Transverse colon (tissue), 4 donors: ENCODE measurements around the gene ANP32E. TPM values are rescaled to one million over a fixed set of nuclear protein-coding genes. Genes with fewer than 3 reads are reported as not detected.

Experiments used
- DNase-seq: peaks from one replicate; pipeline ENCODE4 v3.0.0-alpha.2; 2019
- H3K27ac ChIP-seq, 4 donors: fragments of 200-600 bp; sonication (generic); 2 replicates each; pipeline ENCODE4 v1.5.1; 2016 to 2018; ENCODE audit warnings: inconsistent platforms in 4 of 4
- H3K27me3 ChIP-seq: fragments of 200-600 bp; sonication (generic); 2 replicates; pipeline ENCODE4 v1.5.1; 2017; ENCODE audit warnings: inconsistent platforms
- H3K36me3 ChIP-seq, 4 donors: fragments of 200-600 bp; sonication (generic); 2 replicates each; pipeline ENCODE4 v1.5.1; 2017 to 2019; ENCODE audit warnings: inconsistent platforms in 4 of 4
- H3K4me1 ChIP-seq, 4 donors: fragments of 200-600 bp; sonication (generic); 2 replicates each; pipeline ENCODE4 v1.5.1; 2017 to 2020; ENCODE audit warnings: inconsistent platforms in 4 of 4
- H3K4me3 ChIP-seq, 4 donors: fragments of 200-600 bp; sonication (generic); 1 replicate in 1 of 4; 2 replicates in 3 of 4; pipeline versions ENCODE4 v1.5.1 to v1.6.1; 2017 to 2019; ENCODE audit warnings: inconsistent platforms in 4 of 4
- H3K9me3 ChIP-seq, 2 donors: fragments of 200-600 bp; sonication (generic); 2 replicates each; pipeline ENCODE4 v1.5.1; 2017 to 2019; ENCODE audit warnings: inconsistent platforms in 2 of 2
- EP300 ChIP-seq: sonication (generic); formaldehyde crosslinking; IDR thresholded peaks from one replicate; pipeline ENCODE4 v1.6.1; 2017; ENCODE audit warnings: antibody characterized with exemption, low read depth
- POLR2A ChIP-seq: fragments of 450-650 bp; IDR thresholded peaks from one replicate; pipeline ENCODE4 v1.6.1; 2016; ENCODE audit warnings: antibody characterized with exemption, mild to moderate bottlenecking, moderate library complexity
- POLR2AphosphoS5 ChIP-seq, 3 donors: sonication (generic); formaldehyde crosslinking; IDR thresholded peaks; one replicate each; pipeline ENCODE4 v1.6.1; 2016; ENCODE audit warnings: antibody characterized with exemption in 3 of 3
- WGBS, 2 donors: methylation state at CpG; one replicate each; pipeline ENCODE4 v1.1.5; 2018; ENCODE audit warnings: low coverage in 1 of 2; 5-methylcytosine and 5-hydroxymethylcytosine counted together
- in situ Hi-C, 4 donors: fragments of 200-750 bp; cut with MboI; loops; one replicate each; pipeline versions ENCODE4 v1.15.0 to v1.15.1; 2017; ENCODE audit warnings: low sequenced_read_pairs in 3 of 4, low pct_ligation_motif_present in 1 of 4, low pct_unique_long_range_greater_than_20kb in 1 of 4
- intact Hi-C: fragments of 100-400 bp; cut with DNase I; formaldehyde crosslinking; loops from one replicate; pipeline ENCODE4 v1.15.1; 2023; ENCODE audit warnings: low total_unique reads
- total RNA-seq, 4 donors: library from RNA; depleted of rRNA; stranded (reverse); fragments of >200 nt; gene quantifications; one replicate each; pipeline ENCODE4 v1.1.0, GENCODE V29; 2016
- TF ChIP-seq, protein P1 (sequence below), 5 experiments: fragments of 200-600 bp in 3 of 5; fragments of 450-650 bp in 2 of 5; sonication (generic) in 3 of 5; IDR thresholded peaks; 1 replicate in 2 of 5; 2 replicates in 3 of 5; pipeline ENCODE4 v1.5.1; 2016 to 2017; ENCODE audit warnings: antibody characterized with exemption in 5 of 5, inconsistent platforms in 3 of 5, mild to moderate bottlenecking in 2 of 5, moderate library complexity in 1 of 5

ANP32E gene
- total RNA-seq, 4 donors from 2014 or later = 6.6 to 20.8 (median 10.8) TPM

GRCh38 chr1:150269451-150269850 lies 33.5 kb upstream of the ANP32E start:
- in situ Hi-C loops (no loop called here), intact Hi-C loops (no loop called here)
- Histone ChIP-seq H3K27ac (peak overlapping the region; percentile 87 to 96 (median 94)), H3K9me3 (no peaks in the 10 kb centered on the region), H3K27me3 (no peaks in the 10 kb centered on the region), H3K4me3 (peak overlapping the region in 3 of 4 donors; percentile 69 to 89 (median 69)), H3K4me1 (peaks cover 9 to 36% (median 19%) of the 10 kb centered on the region in 4 donors), H3K36me3 (peaks cover 0 to 14% (median 6%) of the 10 kb centered on the region in 4 donors)
- 13 to 28% methylated on average over 6 to 10 of the region's 10 CpGs for WGBS, 2 donors
- no peak for TF ChIP-seq EP300
- TF ChIP-seq, protein P1, sequence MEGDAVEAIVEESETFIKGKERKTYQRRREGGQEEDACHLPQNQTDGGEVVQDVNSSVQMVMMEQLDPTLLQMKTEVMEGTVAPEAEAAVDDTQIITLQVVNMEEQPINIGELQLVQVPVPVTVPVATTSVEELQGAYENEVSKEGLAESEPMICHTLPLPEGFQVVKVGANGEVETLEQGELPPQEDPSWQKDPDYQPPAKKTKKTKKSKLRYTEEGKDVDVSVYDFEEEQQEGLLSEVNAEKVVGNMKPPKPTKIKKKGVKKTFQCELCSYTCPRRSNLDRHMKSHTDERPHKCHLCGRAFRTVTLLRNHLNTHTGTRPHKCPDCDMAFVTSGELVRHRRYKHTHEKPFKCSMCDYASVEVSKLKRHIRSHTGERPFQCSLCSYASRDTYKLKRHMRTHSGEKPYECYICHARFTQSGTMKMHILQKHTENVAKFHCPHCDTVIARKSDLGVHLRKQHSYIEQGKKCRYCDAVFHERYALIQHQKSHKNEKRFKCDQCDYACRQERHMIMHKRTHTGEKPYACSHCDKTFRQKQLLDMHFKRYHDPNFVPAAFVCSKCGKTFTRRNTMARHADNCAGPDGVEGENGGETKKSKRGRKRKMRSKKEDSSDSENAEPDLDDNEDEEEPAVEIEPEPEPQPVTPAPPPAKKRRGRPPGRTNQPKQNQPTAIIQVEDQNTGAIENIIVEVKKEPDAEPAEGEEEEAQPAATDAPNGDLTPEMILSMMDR (IDR thresholded peaks at IDR 0.05) = no peak
- TF ChIP-seq POLR2A = no peak
- no peak for TF ChIP-seq POLR2AphosphoS5 (IDR thresholded peaks at IDR 0.05)
- no peak for DNase-seq

GRCh38 chr1:150268705-150269403 lies 32.9 kb upstream of the ANP32E start, which contains the start of gene APH1A:
APH1A (minus strand) TSS chr1:150269016; CDS start chr1:150268810, 206 bp downstream.
- peaks cover 0 to 14% (median 6%) of the 10 kb centered on the region in 4 donors for H3K36me3 ChIP-seq
- TF ChIP-seq EP300 (no peak), POLR2A (peak; percentile 66), POLR2AphosphoS5 (IDR thresholded peaks at IDR 0.05) (peak; percentile 68 to 87 (median 76))
- TF ChIP-seq, protein P1 (IDR thresholded peaks at IDR 0.05) = no peak
- no peaks in the 10 kb centered on the region for H3K27me3 ChIP-seq
- H3K4me1 ChIP-seq = peaks cover 9 to 36% (median 19%) of the 10 kb centered on the region in 4 donors
- DNase-seq = peak; percentile 97
- H3K4me3 ChIP-seq = peak within 1 kb of the TSS; percentile 69 to 98 (median 79)
- WGBS, 2 donors = 0% methylated on average over 2 to 49 of the region's 49 CpGs
- in situ Hi-C loops = no loop called here
- intact Hi-C loops = no loop called here
- peak within 1 kb of the TSS; percentile 87 to 96 (median 94) for H3K27ac ChIP-seq
- H3K9me3 ChIP-seq = no peaks in the 10 kb centered on the region

GRCh38 chr1:150268340-150268704 lies 32.4 kb upstream of the ANP32E start:
- Histone ChIP-seq H3K27ac (peak overlapping the region; percentile 87 to 96 (median 94)), H3K4me1 (peaks cover 9 to 36% (median 19%) of the 10 kb centered on the region in 4 donors), H3K27me3 (no peaks in the 10 kb centered on the region), H3K4me3 (peak overlapping the region; percentile 69 to 98 (median 79)), H3K36me3 (peaks cover 0 to 14% (median 6%) of the 10 kb centered on the region in 4 donors), H3K9me3 (no peaks in the 10 kb centered on the region)
- DNase-seq = peak; percentile 55
- 0% methylated on average over 21 of the region's 21 CpGs; no CpG with 5 or more reads in 1 of the 2 donors for WGBS, 2 donors
- in situ Hi-C loops (no loop called here), intact Hi-C loops (no loop called here)
- TF ChIP-seq, protein P1 (IDR thresholded peaks at IDR 0.05) = no peak
- TF ChIP-seq POLR2AphosphoS5 (IDR thresholded peaks at IDR 0.05) = peak in 1 of 3 donors; percentile 42
- peak; percentile 5 for TF ChIP-seq POLR2A
- no peak for TF ChIP-seq EP300

GRCh38 chr1:150267896-150268295 lies 32.0 kb upstream of the ANP32E start:
- 0 to 26% methylated on average over 1 to 6 of the region's 6 CpGs for WGBS, 2 donors
- Histone ChIP-seq H3K36me3 (peaks cover 0 to 14% (median 6%) of the 10 kb centered on the region in 4 donors), H3K27ac (peak overlapping the region; percentile 87 to 96 (median 94)), H3K4me3 (peak overlapping the region; percentile 69 to 98 (median 79)), H3K4me1 (peaks cover 9 to 32% (median 19%) of the 10 kb centered on the region in 4 donors), H3K9me3 (no peaks in the 10 kb centered on the region), H3K27me3 (no peaks in the 10 kb centered on the region)
- in situ Hi-C loops (no loop called here), intact Hi-C loops (no loop called here)
- TF ChIP-seq, protein P1 (IDR thresholded peaks at IDR 0.05) = no peak
- TF ChIP-seq POLR2A = no peak
- no peak for TF ChIP-seq EP300
- TF ChIP-seq POLR2AphosphoS5 (IDR thresholded peaks at IDR 0.05) = no peak
- no peak for DNase-seq
